Adrenal gland (tissue), 12 donors: Measurements from ENCODE around the gene AKAP13. TPM values are rescaled to one million over a fixed set of nuclear protein-coding genes. Genes with fewer than 3 reads are reported as not detected.
A peak's percentile ranks its signal among the peaks of the same experiment; 100 is the strongest.

Experiments used
- DNase-seq, 7 donors: peaks; one replicate each; pipeline ENCODE4 v3.0.0-alpha.2; 2019 to 2020
- H3K27ac ChIP-seq, 5 donors: fragments of 200-600 bp; sonication (generic) in 4 of 5; 1 replicate in 3 of 5; 2 replicates in 2 of 5; pipeline versions ENCODE4 v1.5.1 to v1.8.0; 2016 to 2020; ENCODE audit warnings: mild to moderate bottlenecking in 1 of 5
- H3K27me3 ChIP-seq: fragments of 200-600 bp; 2 replicates; pipeline ENCODE4 v1.8.0; 2021
- H3K36me3 ChIP-seq, 2 donors: fragments of 200-600 bp; replicated peaks in 1 of 2; 1 replicate in 1 of 2; 2 replicates in 1 of 2; pipeline versions ENCODE4 v1.5.1 to v1.8.0; 2018 to 2022
- H3K4me1 ChIP-seq, 2 donors: fragments of 200-600 bp; replicated peaks in 1 of 2; 1 replicate in 1 of 2; 2 replicates in 1 of 2; pipeline versions ENCODE4 v1.5.1 to v1.8.0; 2018 to 2021
- H3K4me3 ChIP-seq, 4 donors: fragments of 200-600 bp; sonication (generic) in 3 of 4; one replicate each; pipeline ENCODE4 v1.5.1; 2016 to 2018
- H3K9me3 ChIP-seq, 3 donors: fragments of 200-600 bp; sonication (generic) in 1 of 3; replicated peaks in 1 of 3; 1 replicate in 2 of 3; 2 replicates in 1 of 3; pipeline versions ENCODE4 v1.5.1 to v1.8.0; 2016 to 2021
- POLR2A ChIP-seq, 2 donors: fragments of 450-650 bp; IDR thresholded peaks; one replicate each; pipeline ENCODE4 v1.6.1; 2017; ENCODE audit warnings: antibody characterized with exemption in 2 of 2, mild to moderate bottlenecking in 2 of 2, moderate library complexity in 1 of 2
- WGBS, 4 donors: extraction: QIAGEN DNeasy Blood & Tissue Kit in 2 of 4; methylation state at CpG; one replicate each; pipeline versions ENCODE4 v1.1.5 to v1.1.7; 2013 to 2017; 5-methylcytosine and 5-hydroxymethylcytosine counted together
- intact Hi-C, 2 donors: fragments of 100-400 bp; cut with DNase I; formaldehyde crosslinking; loops; one replicate each; pipeline versions ENCODE4 v1.14.1 to v1.15.0; 2022 to 2023
- polyA plus RNA-seq, 3 donors: library from polyadenylated mRNA; stranded (reverse); fragments of 200-250 nt in 2 of 3; fragments of 350-450 nt in 1 of 3; fragmentation: Illumina TruSeq in 1 of 3; extraction: RNeasy Lipid Tissue Mini Kit (QIAGEN cat#74804) in 1 of 3; gene quantifications; one replicate each; pipeline ENCODE4 v1.2.3, GENCODE V29; 2013 to 2014
- total RNA-seq, 9 donors: library from RNA; depleted of rRNA in 4 of 9; stranded (reverse); fragments of >200 nt in 4 of 9; fragments of 120-200 nt in 1 of 9; fragmentation: NEBNext Ultra II Directional in 1 of 9; extraction: Animal tissue kit (Norgen Biotek cat#: 25700) in 1 of 9; gene quantifications; one replicate each; pipeline versions ENCODE4 v1.1.0 to v1.2.4, GENCODE V29; 2013 to 2023
- TF ChIP-seq, protein P1 (sequence below), 6 experiments: fragments of 450-650 bp in 4 of 6; fragments of 200-600 bp in 2 of 6; sonication (generic) in 1 of 6; IDR thresholded peaks; 1 replicate in 5 of 6; 2 replicates in 1 of 6; pipeline versions ENCODE4 v1.5.1 to v1.8.0; 2016 to 2021; ENCODE audit warnings: antibody characterized with exemption in 6 of 6, mild to moderate bottlenecking in 2 of 6, moderate library complexity in 1 of 6
- donor health status: healthy with polysubstance abuse.
- donor health status: Bipolar disorder and iron deficiency.
- donor health status: DM: yes; HTN: yes; CAD: no.
- donor health status: DM: no; HTN: no; CAD: no.
- donor health status: DM: no; HTN: no; CAD: no.
- donor health status: DM: yes; HTN: yes; CAD: no.

Gene AKAP13
- total and polyA plus RNA-seq, 12 donors = 42.7 to 144 (median 89.2) TPM

DNA sequence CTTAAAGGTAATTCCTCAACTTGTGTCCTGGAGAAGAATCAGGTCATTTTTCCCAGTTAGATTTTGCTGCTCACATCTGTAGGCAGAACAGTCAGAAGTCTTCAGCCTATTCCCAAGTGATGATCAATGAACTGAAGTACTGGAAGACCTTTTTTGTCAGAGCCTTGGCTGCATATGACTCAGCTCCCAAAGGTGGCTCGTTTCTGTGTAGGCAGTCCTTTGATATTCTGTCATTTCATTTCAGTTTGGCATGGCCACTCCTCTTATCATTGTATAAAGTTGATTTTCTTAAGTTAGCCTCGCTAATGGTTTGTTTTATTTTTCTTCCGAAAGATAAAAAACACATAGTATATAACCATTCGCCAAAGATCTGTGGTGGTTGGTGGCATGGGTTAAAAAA lies 323.7 kb downstream of the AKAP13 start:
- H3K27me3 ChIP-seq = no peaks in the 10 kb centered on the region
- no peaks in the 10 kb centered on the region for H3K9me3 ChIP-seq
- peak overlapping the region in 4 of 5 donors; percentile 0 to 87 (median 39) for H3K27ac ChIP-seq
- H3K4me1 ChIP-seq = peaks cover 29 to 68% of the 10 kb centered on the region in 2 donors
- no peak overlapping the region for H3K4me3 ChIP-seq
- peaks cover 0 to 14% of the 10 kb centered on the region in 2 donors for H3K36me3 ChIP-seq
- TF ChIP-seq POLR2A (IDR thresholded peaks at IDR 0.05) = no peak
- TF ChIP-seq, protein P1, sequence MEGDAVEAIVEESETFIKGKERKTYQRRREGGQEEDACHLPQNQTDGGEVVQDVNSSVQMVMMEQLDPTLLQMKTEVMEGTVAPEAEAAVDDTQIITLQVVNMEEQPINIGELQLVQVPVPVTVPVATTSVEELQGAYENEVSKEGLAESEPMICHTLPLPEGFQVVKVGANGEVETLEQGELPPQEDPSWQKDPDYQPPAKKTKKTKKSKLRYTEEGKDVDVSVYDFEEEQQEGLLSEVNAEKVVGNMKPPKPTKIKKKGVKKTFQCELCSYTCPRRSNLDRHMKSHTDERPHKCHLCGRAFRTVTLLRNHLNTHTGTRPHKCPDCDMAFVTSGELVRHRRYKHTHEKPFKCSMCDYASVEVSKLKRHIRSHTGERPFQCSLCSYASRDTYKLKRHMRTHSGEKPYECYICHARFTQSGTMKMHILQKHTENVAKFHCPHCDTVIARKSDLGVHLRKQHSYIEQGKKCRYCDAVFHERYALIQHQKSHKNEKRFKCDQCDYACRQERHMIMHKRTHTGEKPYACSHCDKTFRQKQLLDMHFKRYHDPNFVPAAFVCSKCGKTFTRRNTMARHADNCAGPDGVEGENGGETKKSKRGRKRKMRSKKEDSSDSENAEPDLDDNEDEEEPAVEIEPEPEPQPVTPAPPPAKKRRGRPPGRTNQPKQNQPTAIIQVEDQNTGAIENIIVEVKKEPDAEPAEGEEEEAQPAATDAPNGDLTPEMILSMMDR (IDR thresholded peaks at IDR 0.05) = no peak
- intact Hi-C loops = no loop called here
- peak in 2 of 7 donors; percentile 37 to 39 for DNase-seq
- 38 to 49% (median 44%) methylated on average over 4 of the region's 4 CpGs for WGBS, 4 donors

DNA sequence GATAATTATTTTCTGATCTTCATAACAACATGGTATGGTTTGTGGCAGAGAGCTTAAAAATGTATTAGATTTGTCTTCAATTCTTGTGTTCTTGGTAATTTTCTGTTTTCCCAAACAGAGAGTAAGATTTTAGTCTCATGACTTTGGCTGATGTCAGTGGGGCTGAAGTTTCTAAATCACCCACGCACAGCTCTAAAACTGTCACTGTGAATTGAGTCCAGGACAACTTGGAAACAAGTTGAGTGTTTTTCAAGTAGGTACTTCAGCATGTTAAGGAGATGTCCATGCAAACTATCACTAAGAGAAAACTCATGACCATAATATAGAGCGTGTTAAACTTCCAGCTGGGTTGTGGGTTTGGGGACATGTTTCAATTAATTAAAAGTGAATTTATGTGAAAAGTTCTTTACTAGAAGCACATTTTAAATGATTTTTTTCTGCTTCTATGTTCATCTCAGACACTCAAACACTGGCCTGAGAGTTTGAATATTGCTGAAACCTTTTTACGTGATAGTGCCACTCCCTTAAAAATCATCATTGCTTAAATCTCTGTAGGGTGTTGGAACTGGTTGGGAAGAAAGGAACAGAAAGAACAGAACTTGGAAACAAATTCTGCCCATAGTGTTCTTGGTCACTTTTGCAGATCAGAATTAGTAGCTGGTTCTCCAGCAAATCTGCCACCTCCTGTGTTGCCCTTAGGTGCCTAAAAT lies 324.5 kb downstream of the AKAP13 start:
- 75 to 84% (median 82%) methylated on average over 3 of the region's 3 CpGs for WGBS, 4 donors
- peaks cover 29 to 71% of the 10 kb centered on the region in 2 donors for H3K4me1 ChIP-seq
- no peak for DNase-seq
- peak overlapping the region in 2 of 5 donors; percentile 41 to 87 for H3K27ac ChIP-seq
- TF ChIP-seq, protein P1 (IDR thresholded peaks at IDR 0.05) = no peak
- TF ChIP-seq POLR2A (IDR thresholded peaks at IDR 0.05) = no peak
- H3K36me3 ChIP-seq = peaks cover 0 to 14% of the 10 kb centered on the region in 2 donors
- no peak overlapping the region for H3K4me3 ChIP-seq
- H3K27me3 ChIP-seq = no peaks in the 10 kb centered on the region
- intact Hi-C loops = no loop called here
- H3K9me3 ChIP-seq = no peaks in the 10 kb centered on the region

DNA sequence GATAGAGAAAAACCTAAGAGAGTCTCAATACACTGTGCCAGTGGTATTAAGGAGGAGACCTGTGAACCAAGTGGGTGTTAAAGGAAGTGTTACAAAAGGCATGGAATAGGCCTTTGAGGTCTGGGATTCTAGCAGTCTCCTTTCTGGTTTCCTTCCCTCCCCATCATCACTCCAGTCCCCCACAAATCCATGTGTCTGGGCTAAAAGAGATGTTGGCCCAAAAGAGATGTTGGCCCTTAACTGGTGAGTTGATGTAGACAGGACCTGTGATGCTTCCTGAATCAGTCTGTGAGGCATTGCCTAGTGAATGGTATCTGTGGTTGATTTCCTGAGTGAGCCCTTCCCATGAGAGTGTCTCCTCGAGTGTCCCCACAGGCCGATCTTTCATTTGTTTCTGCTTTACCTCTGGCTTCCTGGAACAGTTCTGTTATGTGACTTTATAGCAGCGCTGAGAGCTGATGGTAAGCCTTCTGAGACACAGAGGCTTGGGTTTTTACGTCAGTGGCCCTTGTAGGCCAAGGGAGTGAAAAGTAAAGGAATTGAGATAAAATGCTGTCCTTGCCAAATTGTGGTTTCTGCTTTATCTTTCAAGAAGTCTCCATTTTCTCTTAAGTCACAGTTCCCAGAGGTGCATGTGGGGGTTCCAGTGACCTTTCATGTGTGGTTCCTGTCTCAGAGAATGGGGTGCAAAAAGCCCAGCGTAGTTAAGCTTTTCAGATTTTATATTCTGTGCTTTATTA lies 326.5 kb downstream of the AKAP13 start:
- peaks cover 0 to 29% of the 10 kb centered on the region in 2 donors for H3K36me3 ChIP-seq
- H3K9me3 ChIP-seq = no peaks in the 10 kb centered on the region
- peaks cover 29 to 71% of the 10 kb centered on the region in 2 donors for H3K4me1 ChIP-seq
- H3K4me3 ChIP-seq = peak overlapping the region in 1 of 4 donors; percentile 44
- no peak for TF ChIP-seq POLR2A (IDR thresholded peaks at IDR 0.05)
- TF ChIP-seq, protein P1 (IDR thresholded peaks at IDR 0.05) = no peak
- H3K27me3 ChIP-seq = no peaks in the 10 kb centered on the region
- intact Hi-C loops = no loop called here
- DNase-seq = peak in 4 of 7 donors; percentile 28 to 47 (median 40)
- 33 to 37% (median 34%) methylated on average over 4 to 5 of the region's 5 CpGs for WGBS, 4 donors
- H3K27ac ChIP-seq = peak overlapping the region; percentile 54 to 90 (median 81)
